NCI-H1092 treated with DMSO at 0.1 percent for 48 hours (cell line): ENCODE measurements around the gene SEC24D.

Experiments used
- DNase-seq: peaks from one replicate; lab custom pipeline; 2025; lab: John Stamatoyannopoulos, UW

The SEC24D gene

DNA sequence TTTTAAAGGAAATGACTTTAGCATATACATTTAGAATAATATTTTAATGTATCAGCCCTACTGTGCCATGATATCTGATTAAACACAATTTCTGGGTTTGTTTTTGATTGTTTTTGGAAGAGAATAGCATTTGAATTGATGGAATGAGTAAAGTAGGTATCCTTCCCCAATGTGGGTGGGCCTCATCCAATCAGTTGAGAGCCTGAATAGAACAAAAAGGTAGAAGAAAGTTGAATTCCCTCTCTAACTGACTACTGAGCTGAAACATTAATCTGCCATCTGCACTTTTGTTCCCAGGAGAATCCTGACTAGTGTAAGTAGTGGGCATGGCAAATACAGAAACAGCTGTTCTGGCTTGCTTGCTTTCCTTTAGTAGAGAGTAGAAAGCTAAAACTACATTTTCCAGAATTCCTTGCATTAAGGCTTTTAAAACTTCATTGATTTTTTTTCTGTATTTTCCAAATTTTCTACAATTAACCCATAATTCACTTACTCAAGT lies 9.7 kb upstream of the SEC24D start:
- no peak for DNase-seq

DNA sequence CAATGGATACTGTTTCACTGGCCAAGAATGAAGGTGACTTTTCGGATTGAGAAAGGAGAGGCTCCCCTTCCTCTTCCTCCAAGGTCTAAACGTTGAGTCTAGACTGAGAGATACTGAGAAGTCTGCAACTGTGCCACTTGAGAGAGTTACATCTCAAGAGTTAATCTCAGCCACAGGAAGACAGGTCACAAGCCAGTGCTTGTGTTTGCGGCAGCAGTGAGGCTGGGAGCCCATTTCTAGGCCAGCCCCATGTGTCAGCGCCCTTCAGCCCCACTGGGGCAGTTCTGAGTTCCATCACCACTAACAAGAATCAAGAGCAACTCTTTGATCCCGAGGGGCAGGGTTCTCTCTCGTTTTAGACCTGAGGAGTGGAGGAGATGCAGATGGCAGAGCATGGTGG lies 7.3 kb upstream of the SEC24D start:
- DNase-seq = no peak

DNA sequence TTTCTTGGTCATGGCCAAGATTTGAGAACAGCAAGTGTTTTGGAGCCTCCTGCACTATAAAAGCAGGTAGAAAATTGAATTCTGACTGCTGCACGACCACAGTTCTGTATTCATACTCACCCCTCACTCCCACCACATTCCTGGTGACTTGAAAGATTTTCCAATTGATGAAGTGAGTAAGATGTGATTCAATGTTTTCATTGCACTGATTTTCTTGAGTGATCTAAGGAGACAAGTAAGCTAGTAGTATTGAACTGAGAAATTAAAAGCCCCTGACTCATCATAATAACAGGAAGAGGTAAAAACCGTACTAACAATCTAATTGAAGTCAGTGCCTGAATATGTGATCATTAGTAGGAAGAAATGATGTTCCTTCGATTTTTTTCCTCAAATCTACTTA lies 6.1 kb upstream of the SEC24D start:
- DNase-seq = no peak

DNA sequence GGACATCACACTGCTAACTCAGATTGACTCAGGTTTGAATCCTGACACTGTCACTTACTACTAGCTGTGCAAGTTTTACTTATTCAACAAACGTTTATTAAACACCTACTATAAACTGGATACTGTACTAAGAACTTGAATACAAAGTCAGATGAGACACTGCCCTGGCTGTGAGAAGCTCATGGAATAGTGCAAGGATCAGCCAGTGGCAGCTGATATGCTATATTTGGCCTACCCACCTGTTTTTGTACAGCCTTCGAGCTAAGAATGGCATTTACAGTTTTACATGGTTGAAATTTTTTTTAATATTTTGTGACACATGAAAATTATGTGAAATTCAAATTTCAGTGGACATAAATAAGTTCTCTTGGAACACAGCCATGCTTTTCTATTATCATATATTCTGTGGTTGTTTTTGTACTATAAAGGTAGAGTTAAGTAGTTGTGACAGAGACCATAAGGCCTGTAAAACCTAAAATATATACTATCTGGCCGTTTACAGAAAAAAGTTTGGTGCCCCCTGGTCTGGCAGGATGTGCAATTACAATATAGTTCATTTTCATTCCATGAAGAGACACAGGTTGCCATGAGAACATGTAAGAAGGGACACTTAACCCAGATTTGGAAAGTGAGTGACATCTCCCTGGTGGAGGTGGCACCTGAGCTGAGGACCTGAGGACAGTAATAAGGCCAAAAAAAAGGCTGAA lies 3.4 kb upstream of the SEC24D start:
- no peak for DNase-seq

DNA sequence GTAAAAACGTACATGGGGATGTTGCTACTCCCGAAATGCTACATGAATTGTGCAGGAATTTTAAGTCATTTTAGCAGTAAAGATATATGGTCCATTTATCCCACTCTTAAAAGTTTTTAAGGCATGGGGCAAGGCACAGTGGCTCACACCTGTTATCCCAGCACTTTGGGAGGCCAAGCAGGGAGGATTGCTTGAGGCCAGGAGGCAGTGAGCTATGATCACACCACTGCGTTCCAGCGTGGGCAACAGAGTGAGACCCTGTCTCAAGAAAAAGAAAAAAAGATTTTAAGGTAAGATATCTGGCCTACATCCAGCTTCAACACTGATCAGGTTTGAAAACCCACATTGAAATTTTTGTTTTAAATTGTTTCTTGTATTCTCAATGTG lies 1.2 kb upstream of the SEC24D start:
- DNase-seq = no peak

DNA sequence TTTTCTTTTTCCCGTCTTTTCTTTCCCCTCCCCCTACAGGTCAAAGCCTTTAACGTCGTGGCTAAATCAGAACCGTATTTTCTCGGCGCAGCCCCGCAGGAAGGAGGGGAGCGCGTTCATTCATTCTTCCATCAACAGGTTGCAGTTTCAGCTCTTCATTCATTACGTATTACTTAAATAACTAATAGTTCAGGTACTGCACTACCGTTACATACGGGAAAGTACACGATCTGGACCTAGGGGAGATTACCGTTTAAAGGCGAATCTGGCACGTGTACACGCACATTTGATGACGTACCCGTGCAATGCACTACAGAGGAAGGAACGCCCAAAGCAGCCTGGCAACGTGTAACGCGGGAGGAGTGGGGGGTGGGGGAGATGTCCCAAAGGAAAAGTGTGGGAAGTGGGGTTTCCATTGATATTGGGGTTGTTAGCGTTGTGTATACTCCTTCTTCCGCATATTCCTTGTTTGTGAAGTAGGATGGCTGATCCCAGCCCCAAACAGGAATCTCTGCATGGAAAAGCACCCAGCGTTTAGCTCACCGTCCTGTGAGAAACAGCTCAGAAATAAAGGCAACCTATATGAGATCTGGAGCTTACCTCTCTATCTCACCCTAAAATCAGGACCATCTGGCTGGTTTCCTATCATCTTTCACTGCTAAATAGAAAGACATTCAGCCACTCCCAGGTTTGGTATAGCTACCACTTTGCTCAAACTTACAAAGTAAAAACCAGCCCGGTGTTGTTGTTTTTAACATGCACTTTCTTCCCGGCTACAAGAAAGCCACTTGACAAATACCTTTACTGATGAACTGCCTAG lies 585 bp upstream of the SEC24D start:
- peak; percentile 38 for DNase-seq

DNA sequence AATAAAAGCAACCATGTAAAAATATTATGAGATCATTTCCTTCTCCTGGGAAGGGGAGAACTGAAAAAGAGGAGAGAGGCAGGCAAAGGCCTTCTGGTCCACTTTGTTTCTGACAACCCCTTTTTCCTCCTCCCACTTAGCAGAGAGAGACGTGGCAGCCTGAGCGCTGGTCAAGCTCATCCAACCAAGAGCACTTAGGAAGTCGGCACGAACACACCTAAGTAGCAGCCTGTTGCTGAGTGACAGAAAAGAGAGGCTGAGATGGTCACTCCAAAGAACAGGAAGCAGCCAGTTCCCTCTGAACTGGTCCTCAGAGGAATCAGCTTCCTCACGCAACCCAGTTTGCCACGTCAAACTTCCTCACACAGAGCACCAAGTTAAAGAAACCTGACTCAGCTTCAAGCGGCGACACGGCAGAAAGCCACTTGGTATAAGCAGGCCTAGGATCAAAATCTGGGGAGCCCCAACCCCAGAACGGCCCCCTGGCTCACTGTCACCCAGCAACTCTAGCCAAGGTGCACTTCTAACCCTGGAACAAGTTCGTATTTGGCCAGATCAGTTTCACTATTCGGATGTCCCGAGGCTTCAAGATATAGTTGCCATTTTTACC lies 861 bp downstream of the SEC24D start:
- peak; percentile 22 for DNase-seq

DNA sequence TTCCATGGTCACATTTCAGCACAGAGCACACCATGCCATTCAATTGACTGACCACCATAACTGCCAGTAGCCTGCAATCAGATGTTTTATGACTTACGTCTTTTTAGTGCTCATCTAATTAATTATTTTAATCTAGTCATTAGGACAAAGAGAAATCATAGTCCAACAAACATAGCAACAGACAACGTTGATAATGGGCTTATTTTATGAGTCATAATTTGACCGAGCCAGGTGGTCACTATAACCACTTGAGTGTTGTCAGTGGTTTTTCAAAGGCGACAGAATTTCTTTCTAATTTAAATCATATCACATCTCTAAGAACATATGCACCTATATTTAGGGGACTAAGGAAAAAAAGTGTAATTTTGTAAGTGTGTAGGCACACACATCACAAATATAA lies 1.9 kb downstream of the SEC24D start:
- DNase-seq = no peak

DNA sequence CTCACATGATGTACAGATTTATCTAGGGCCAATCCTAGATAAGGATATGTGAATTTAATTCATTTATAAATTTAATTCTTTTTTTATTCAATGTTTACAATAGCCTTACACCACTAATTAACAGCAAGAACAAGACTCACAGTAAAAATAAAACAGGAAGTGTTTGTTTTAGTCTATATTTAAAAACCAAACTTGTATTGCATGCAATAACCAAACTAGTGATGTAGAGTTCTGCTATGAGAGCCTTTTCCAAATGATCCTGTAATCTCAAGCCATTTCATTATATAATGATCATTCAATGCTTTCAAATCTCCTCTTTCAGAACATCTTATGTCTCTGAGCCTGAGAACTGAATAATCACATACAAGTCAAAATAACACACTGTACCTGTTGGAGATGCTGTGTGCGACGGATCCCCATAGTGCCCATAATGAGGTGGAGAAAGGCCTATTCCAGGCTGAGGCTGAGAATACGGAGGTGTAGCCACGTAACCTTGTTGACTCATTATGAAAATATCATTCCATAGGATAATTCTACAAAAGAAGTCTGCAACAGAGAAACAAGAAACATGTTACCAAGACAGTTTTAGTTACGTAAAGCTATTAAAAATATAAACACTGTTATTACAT lies 2.6 kb downstream of the SEC24D start:
- no peak for DNase-seq

DNA sequence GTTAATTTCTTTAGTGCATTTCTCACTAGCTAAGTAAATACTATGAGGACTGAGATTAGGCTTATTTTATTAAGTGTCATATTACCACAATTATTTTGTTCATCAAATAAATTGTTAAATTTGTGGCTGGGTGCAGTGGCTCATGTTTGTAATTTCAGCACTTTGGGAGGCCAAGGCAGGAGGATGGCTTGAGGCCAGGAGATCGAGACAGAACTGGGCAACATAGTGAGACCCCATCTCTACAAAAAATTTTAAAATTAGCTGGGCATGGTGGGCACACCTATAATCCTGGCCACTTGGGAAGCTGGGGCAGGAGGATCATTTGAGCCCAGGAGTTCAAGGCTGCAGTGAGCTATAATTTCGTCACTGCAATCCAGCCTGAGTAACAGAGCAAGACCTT lies 6.8 kb downstream of the SEC24D start:
- no peak for DNase-seq

DNA sequence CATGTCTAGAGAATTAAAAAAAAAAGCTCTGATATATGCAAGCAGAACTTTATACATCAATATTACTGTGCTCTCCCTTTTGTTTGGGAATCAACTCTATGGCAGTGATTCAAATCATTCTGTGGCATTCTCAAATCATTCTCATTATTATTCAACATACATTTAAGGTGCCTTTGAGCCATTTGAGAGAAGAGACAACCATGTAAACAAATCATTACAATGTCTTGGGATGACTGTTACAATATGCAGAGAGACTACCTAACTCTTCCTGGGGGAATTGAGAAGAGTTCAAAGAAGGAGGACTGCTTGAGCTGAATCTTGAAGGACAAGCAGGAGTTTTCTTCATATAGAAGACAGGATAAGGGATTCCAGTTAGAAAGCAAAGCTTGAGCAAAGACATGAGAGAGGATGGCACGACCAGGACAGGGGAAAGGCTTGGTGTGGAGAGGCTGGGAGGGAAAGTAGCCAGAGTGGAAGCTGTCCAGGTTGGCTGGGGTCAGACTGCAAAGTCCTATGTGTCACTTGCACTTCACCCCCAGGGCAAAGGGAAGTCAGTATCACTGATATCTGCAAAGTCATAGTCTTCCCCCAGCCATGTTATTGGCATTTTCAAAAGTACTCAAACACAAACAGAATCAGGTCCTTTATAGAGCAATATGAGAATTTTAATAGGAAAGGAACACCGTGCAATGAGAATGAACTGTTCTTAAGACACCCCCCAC lies 9.0 kb downstream of the SEC24D start:
- DNase-seq = no peak

DNA sequence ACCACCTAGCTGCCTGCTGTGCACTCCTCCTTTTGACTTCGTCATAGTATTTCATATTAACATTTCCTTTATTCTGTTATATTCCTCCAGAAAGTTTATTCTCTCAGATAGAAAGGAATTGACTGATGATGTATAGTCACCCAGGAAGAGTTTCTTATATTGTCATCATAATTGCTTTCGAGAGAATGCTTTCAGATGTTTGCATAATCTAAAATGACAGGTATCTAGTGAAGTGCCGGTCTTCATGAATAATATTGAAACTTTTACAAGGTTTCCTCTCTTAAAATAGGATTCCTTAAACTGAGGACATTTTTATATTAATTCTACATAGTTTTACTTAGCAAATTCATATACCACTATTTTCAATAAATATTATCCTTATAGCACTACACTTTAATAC lies 10.1 kb downstream of the SEC24D start:
- DNase-seq = no peak

DNA sequence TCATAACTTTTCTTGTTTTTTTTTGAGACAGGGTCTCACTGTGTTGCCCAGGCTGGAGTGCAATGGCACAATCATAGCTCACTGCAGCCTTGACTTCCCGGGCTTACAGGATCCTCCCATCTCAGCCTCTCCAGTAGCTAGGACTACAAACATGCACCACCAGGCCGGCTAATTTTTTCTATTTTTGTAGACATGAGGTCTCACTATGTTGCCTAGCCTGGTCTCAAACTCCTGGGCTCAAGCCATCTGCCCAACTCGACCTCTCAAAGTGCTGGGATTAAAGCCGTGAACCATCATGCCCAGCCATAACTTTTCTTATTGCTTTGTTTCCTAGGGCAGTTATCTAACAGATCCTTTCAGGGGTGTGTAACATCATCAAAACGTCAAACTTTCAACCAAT lies 11.8 kb downstream of the SEC24D start:
- DNase-seq = no peak

DNA sequence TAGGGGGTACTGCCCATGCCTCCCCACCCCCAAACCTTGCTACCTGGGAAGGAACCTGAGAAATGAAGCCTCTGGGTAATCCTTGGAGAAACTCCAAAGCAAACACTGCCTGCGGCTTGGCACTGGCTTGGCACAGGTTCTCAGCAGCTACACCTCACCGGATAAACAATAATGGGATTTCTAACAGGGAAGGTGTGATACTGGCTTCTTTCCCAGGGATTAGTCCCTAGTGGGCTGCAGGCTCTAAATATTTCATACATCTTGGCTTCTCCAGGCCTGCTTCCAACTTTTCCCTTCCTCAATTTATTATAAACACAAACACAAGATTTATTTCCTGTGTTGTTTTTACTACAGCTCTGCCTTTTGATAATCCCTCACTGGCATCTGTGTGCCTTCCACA lies 12.5 kb downstream of the SEC24D start:
- peak; percentile 91 for DNase-seq

DNA sequence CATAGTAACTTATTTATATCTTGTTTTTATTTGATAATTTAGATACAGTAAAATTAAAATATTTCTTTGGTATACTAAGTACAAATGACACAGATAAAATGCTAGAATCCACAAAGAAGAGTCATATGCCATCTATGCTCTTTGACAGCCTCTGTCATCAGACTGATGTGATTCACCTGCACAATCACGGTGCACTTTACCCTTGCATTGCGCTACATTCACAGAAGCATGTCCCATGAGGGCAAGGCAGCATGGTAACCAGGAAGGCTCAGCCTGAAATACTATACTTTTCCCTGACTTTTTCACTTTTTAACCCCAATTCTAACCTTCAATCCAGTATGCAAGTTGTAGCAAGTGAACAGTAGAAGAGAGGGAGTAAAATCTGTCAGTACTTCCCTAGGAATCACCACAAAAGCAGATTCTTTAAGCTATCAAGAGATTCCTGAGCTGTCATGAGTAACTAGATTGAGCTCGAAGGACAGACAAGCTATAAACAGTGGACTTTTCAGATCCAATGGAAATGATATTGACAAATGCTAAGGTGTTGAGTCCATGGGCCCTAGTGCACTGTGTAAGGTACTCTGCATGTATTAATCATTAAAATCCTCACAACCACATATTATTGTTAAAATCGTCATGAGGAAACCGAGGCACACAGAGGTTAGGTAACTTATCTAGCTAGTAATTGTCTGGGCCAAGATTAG lies 14.2 kb downstream of the SEC24D start:
- no peak for DNase-seq

DNA sequence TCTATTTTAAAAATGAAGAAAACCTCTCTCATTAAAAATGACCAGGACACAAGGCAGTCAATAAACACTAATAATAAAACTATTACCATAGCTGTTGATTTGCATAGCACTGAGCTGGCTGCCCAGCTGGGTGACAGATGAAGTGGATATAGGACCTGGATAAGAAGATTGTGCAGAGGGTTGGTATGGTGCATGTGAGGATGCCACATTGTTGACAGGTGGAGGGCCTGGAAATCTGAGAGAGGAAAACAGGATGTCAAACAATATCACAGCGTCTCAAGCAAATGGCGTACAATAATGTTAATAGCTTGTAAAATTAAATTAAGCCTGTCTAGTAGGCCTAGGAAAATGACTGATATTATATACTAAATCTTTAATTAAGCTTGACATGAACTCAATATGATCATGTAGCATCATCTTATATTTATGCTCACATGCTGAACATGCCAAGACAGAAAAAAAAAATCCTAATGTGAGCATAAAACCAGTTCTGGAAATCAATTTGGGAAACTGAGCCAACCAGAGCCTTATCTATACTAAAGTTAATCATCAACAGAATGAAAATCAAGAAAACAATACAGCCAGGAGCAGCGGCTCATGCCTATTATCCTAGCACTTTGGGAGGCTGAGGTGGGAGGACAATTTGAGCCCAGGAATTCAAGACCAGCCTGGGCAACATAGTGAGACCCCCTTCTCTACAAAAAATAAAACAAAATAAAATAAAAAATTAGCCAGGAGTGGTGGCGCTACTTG lies 18.6 kb downstream of the SEC24D start:
- no peak for DNase-seq

DNA sequence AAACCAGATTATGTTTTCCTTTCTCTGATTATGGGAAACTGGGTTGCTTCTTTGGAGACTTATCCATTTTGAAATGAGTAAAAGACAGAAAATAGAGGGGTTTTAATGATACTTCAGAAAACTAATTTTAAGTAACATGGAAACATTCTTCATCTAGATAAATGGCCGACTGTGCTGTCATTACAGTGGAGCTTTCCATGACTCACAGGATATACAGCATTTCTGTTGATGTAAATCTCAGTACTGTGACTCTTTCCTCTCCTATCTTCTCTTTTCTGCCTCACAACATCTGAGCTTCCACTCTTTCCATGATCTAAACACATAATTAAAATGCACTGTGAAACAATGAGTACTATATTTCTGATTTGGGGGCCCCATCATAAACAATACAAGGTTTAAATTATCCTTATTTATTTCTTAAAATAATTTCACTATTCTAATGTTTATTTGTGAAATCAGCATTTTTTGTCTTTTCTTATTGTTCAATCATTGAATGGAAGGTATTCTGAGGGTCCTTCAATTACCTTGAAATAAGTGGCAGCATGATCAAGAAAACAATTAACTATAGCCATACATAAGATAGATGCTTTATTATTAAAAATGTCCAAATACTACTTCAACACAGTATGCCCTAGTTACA lies 19.3 kb downstream of the SEC24D start:
- DNase-seq = no peak

DNA sequence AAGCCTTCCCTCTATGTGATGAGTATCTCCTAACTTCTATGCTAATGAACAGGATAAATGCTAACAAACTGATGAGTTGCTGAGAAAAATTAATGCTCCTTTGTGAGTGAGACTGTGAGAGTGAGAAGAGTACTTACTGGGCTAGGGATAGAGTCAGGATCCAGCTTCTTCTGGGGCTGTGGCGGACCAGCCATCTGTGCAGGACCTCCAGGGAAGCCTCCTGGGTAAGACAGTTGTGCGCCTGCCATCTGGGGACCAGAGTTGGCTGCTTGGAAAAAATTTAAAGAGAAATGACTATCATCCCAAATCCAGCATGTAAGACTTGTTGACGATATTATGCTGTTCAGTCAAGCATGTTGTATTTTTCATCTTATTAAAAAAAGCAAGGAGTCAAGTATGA lies 21.0 kb downstream of the SEC24D start:
- DNase-seq = no peak

DNA sequence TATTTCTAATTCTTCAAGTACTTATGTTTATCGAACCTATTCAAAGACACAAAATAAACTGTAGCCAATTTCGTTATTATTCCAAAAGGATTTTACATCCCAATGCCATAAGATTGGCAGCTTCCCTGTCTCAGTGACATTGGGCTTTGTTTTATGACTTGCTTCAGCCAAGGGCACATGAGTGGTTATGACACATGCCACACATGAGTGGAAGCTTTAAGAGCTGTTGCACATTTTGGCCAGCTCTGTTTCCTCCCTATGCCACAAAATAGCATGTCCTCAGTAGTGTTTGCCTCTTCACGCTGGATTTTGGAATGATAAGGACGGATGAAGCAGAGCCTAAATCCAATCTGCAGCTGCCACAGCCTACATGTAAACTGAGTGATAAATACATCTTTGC lies 21.9 kb downstream of the SEC24D start:
- DNase-seq = no peak

DNA sequence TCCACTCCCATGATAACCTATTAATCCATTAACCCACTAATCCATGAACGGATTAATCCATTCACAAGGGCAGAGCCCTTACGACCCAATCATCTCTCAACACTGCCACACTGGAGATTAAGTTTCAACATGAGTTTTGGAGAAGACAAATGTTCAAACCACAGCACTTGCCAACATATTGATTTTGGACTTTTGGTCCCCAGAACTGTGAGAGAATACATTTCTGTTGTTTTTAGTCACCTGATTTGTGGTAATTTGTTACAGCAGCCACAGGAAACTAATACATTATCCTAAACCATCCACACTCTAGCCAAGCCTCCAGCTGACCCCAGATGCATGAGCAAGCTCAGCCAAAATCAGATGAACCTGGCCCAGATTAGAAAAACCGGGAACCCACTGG lies 22.4 kb downstream of the SEC24D start:
- DNase-seq = no peak
